IMR-90 (cell line): ENCODE results near the gene RAB31. TPM values are rescaled to one million over a fixed set of nuclear protein-coding genes. Genes with fewer than 3 reads are reported as not detected.

ENCODE experiments used
- ATAC-seq: fragments of 200-7000 bp; cut with Tn5 transposase; 2 replicates; pipeline ENCODE4 v1.9.1; 2020; ENCODE audit warnings: low read depth, mild to moderate bottlenecking, moderate library complexity
- BruUV-seq: library from RNA; stranded (reverse); fragments of 400-500 nt; replicated peaks from 2 replicates; lab custom pipeline; 2021; lab: Mats Ljungman, UMichigan
- CTCF ChIA-PET: fragments of 300-600 bp; formaldehyde crosslinking; extraction: SDS; loops from one replicate; lab custom pipeline; 2021; ENCODE audit warnings: antibody characterized with exemption; lab: Yijun Ruan, JAX
- POLR2A ChIA-PET: fragments of 300-600 bp; sonication (Branson Sonifier 250); formaldehyde crosslinking; loops from one replicate; lab custom pipeline; 2022; ENCODE audit warnings: antibody characterized with exemption; ENCODE audit not compliant: unreplicated experiment; lab: Charles Lee
- DNase-seq: peaks from one replicate; pipeline ENCODE4 v3.0.0; 2013
- H2AFZ ChIP-seq: replicated peaks from 2 replicates; pipeline ENCODE3; 2013; ENCODE audit warnings: low read length, mild to moderate bottlenecking; ENCODE audit not compliant: poor library complexity
- H2AK5ac ChIP-seq: 2 replicates; pipeline ENCODE4 v1.6.1; 2013; ENCODE audit warnings: low read depth, low read length, inconsistent platforms
- H2AK9ac ChIP-seq: replicated peaks from 2 replicates; pipeline ENCODE3; 2013; ENCODE audit warnings: mild to moderate bottlenecking, low read depth, low read length, moderate library complexity; ENCODE audit not compliant: poor library complexity
- H2BK120ac ChIP-seq: 2 replicates; pipeline ENCODE4 v1.6.1; 2013; ENCODE audit warnings: low read depth, low read length, inconsistent platforms
- H2BK15ac ChIP-seq: 3 replicates; pipeline ENCODE4 v1.6.1; 2013; ENCODE audit warnings: low read depth, low read length, inconsistent platforms
- H2BK20ac ChIP-seq: 2 replicates; pipeline ENCODE4 v1.6.1; 2013; ENCODE audit warnings: low read depth, mild to moderate bottlenecking, inconsistent platforms, low read length, moderate library complexity
- H2BK5ac ChIP-seq: 2 replicates; pipeline ENCODE4 v1.6.1; 2013; ENCODE audit warnings: mild to moderate bottlenecking, low read depth, low read length, inconsistent platforms; ENCODE audit not compliant: poor library complexity, severe bottlenecking
- H3K14ac ChIP-seq: replicated peaks from 2 replicates; pipeline ENCODE4 v1.6.1; 2013; ENCODE audit warnings: low read depth, low read length, inconsistent platforms
- H3K18ac ChIP-seq: 2 replicates; pipeline ENCODE4 v1.6.1; 2013; ENCODE audit warnings: low read depth, low read length, control low read depth
- H3K23ac ChIP-seq: 2 replicates; pipeline ENCODE4 v1.6.1; 2013; ENCODE audit warnings: low read depth, low read length, inconsistent platforms
- H3K27ac ChIP-seq: 2 replicates; pipeline ENCODE4 v1.5.1; 2013; ENCODE audit warnings: mild to moderate bottlenecking, control low read depth, low read length; ENCODE audit not compliant: insufficient read depth
- H3K27me3 ChIP-seq: 2 replicates; pipeline ENCODE4 v1.6.1; 2013; ENCODE audit warnings: low read length; ENCODE audit not compliant: control insufficient read depth, insufficient read depth
- H3K36me3 ChIP-seq: 2 replicates; pipeline ENCODE4 v1.6.1; 2013; ENCODE audit warnings: low read length, mixed read lengths; ENCODE audit not compliant: control insufficient read depth, insufficient read depth
- H3K4ac ChIP-seq: 2 replicates; pipeline ENCODE4 v1.6.1; 2013; ENCODE audit warnings: low read depth, low read length, inconsistent platforms
- H3K4me1 ChIP-seq: 2 replicates; pipeline ENCODE4 v1.6.1; 2013; ENCODE audit warnings: low read length, mixed read lengths; ENCODE audit not compliant: control insufficient read depth, insufficient read depth
- H3K4me2 ChIP-seq: 2 replicates; pipeline ENCODE4 v1.6.1; 2013; ENCODE audit warnings: low read depth, mild to moderate bottlenecking, control low read depth, low read length, moderate library complexity
- H3K4me3 ChIP-seq: 2 replicates; pipeline ENCODE4 v1.5.1; 2013; ENCODE audit warnings: low read depth, mild to moderate bottlenecking, control low read depth, low read length, moderate library complexity; ENCODE audit not compliant: insufficient read depth
- H3K56ac ChIP-seq: 2 replicates; pipeline ENCODE4 v1.6.1; 2013; ENCODE audit warnings: low read length, inconsistent platforms; ENCODE audit not compliant: insufficient read depth; ENCODE audit errors: extremely low read depth
- H3K79me1 ChIP-seq, 2 experiments: 2 replicates each; pipeline ENCODE4 v1.6.1; 2013; ENCODE audit warnings: low read length in 2 of 2, inconsistent platforms in 1 of 2, low read depth in 1 of 2
- H3K9ac ChIP-seq: 2 replicates; pipeline ENCODE4 v1.6.1; 2013; ENCODE audit warnings: low read depth, low read length, control low read depth
- H3K9me1 ChIP-seq: 2 replicates; pipeline ENCODE4 v1.6.1; 2013; ENCODE audit warnings: low read length, inconsistent platforms; ENCODE audit not compliant: insufficient read depth
- H3K9me3 ChIP-seq: 2 replicates; pipeline ENCODE4 v1.6.1; 2013; ENCODE audit warnings: low read length; ENCODE audit not compliant: control insufficient read depth, insufficient read depth
- H4K20me1 ChIP-seq: 2 replicates; pipeline ENCODE4 v1.6.1; 2013; ENCODE audit warnings: low read length, inconsistent platforms; ENCODE audit not compliant: insufficient read depth
- H4K5ac ChIP-seq: 2 replicates; pipeline ENCODE4 v1.6.1; 2013; ENCODE audit warnings: mild to moderate bottlenecking, low read depth, low read length, control low read depth
- H4K8ac ChIP-seq, 2 experiments: 2 replicates each; pipeline ENCODE4 v1.6.1; 2013; ENCODE audit warnings: low read depth in 2 of 2, low read length in 2 of 2, control low read depth in 1 of 2, inconsistent platforms in 1 of 2
- H4K91ac ChIP-seq: 2 replicates; pipeline ENCODE4 v1.6.1; 2013; ENCODE audit warnings: low read depth, low read length, inconsistent platforms; ENCODE audit not compliant: insufficient read depth
- BHLHE40 ChIP-seq: fragments of 150-350 bp; IDR thresholded peaks from 2 replicates; pipeline ENCODE4 v1.6.1; 2016; ENCODE audit warnings: mild to moderate bottlenecking, low read depth, low read length
- CEBPB ChIP-seq: IDR thresholded peaks from 2 replicates; pipeline ENCODE4 v1.6.1; 2012; ENCODE audit warnings: low read depth, low read length, improper control_type of control experiment
- CHD1 ChIP-seq: IDR thresholded peaks from 2 replicates; pipeline ENCODE4 v1.6.1; 2012; ENCODE audit warnings: low read depth, low read length, improper control_type of control experiment
- CTCF ChIP-seq: conservative IDR thresholded peaks from 2 replicates; pipeline ENCODE4 v1.5.1; 2012; ENCODE audit warnings: mild to moderate bottlenecking, low read depth, low read length, improper control_type of control experiment
- FOS ChIP-seq: fragments of 150-350 bp; IDR thresholded peaks from 2 replicates; pipeline ENCODE4 v1.6.1; 2016; ENCODE audit warnings: low read depth, low read length
- MAFK ChIP-seq: IDR thresholded peaks from 2 replicates; pipeline ENCODE4 v1.6.1; 2012; ENCODE audit warnings: low read depth, low read length, improper control_type of control experiment
- MAZ ChIP-seq: IDR thresholded peaks from 2 replicates; pipeline ENCODE4 v1.6.1; 2012; ENCODE audit warnings: low read depth, mild to moderate bottlenecking, low read length, improper control_type of control experiment, moderate library complexity, borderline replicate concordance
- MXI1 ChIP-seq: IDR thresholded peaks from 2 replicates; pipeline ENCODE4 v1.6.1; 2012; ENCODE audit warnings: low read depth, mild to moderate bottlenecking, low read length, moderate library complexity, borderline replicate concordance
- SMC3 ChIP-seq: fragments of 150-350 bp; IDR thresholded peaks from 2 replicates; pipeline ENCODE4 v1.6.1; 2016; ENCODE audit warnings: low read depth, mild to moderate bottlenecking, antibody characterized with exemption, low read length, moderate library complexity
- WGBS, 2 experiments: methylation state at CpG; one replicate each; pipeline versions ENCODE4 v1.1.5 to v1.1.7; 2013; ENCODE audit warnings: missing lambda C conversion rate in 2 of 2; ENCODE audit not compliant: insufficient read length in 1 of 2; ENCODE audit errors: extremely low coverage in 2 of 2; 5-methylcytosine and 5-hydroxymethylcytosine counted together
- dilution Hi-C: fragments of 300-500 bp; cut with HindIII; formaldehyde crosslinking; loops from one replicate; pipeline ENCODE4 v1.14.3; 2018; ENCODE audit warnings: low sequenced_read_pairs; ENCODE audit not compliant: unreplicated experiment
- in situ Hi-C: fragments of 300-500 bp; cut with MboI; formaldehyde crosslinking; loops from 3 replicates; pipeline ENCODE4 v1.14.3; 2019; ENCODE audit warnings: low sequenced_read_pairs, inconsistent platforms, mixed read lengths
- intact Hi-C: fragments of 100-400 bp; cut with micrococcal nuclease; formaldehyde crosslinking; loops from 2 replicates; pipeline ENCODE4 v1.10.0; 2022
- polyA plus RNA-seq, 3 experiments: library from polyadenylated mRNA; depleted of rRNA; stranded (reverse); fragments of >200 nt; gene quantifications; 2 replicates each; pipeline ENCODE4 v1.2.3, GENCODE V29; 2012; ENCODE audit warnings: low replicate concordance in 1 of 3
- total RNA-seq: library from RNA; depleted of rRNA; stranded (reverse); fragments of >200 nt; gene quantifications from 2 replicates; pipeline ENCODE4 v1.2.3, GENCODE V29; 2012

Gene RAB31
- total and polyA plus RNA-seq, 2 of the 4 experiments (the other 2 are of a cell fraction) = 13.8 to 26.9 TPM

- Histone ChIP-seq H2BK15ac (no peak overlapping the region), H3K27me3 (no peaks in the 10 kb centered on the region), H4K8ac (no peak overlapping the region), H3K56ac (no peak overlapping the region), H3K9me3 (no peaks in the 10 kb centered on the region), H3K18ac (no peak overlapping the region), H2AFZ (no peak overlapping the region), H3K9ac (no peak overlapping the region), H3K9me1 (peaks cover 22% of the 10 kb centered on the region), H3K23ac (no peak overlapping the region), H3K4me2 (no peak overlapping the region), H4K20me1 (peaks cover 25% of the 10 kb centered on the region; the same call in 1 of the 2 replicates), H3K79me1 (peaks cover 51 to 77% of the 10 kb centered on the region in 2 experiments), H2BK5ac (no peak overlapping the region), H2AK9ac (no peak overlapping the region), H3K27ac (no peak overlapping the region), H3K4me1 (peaks cover 10% of the 10 kb centered on the region), H3K4me3 (no peak overlapping the region), H3K4ac (no peak overlapping the region), H2BK20ac (no peak overlapping the region), H2AK5ac (no peak overlapping the region), H4K5ac (no peak overlapping the region), H2BK120ac (no peak overlapping the region), H3K36me3 (no peaks in the 10 kb centered on the region), H3K14ac (no peak overlapping the region), H4K91ac (no peak overlapping the region)
- intact Hi-C loops = no loop called here
- DNase-seq (no peak), ATAC-seq (no peak)
- POLR2A ChIA-PET = no interaction called here
- BruUV-seq = no TSS peak
- CTCF ChIA-PET = no interaction called here
- in situ Hi-C loops = loop anchor here (25.0 kb wide), 1 partner anchor 225 kb away; no protein-coding TSS in a partner anchor
- WGBS, 2 experiments = no CpG with 5 or more reads among the region's 3 CpGs
- dilution Hi-C loops = no loop called here
- no peak for TF ChIP-seq SMC3
- TF ChIP-seq FOS = no peak
- TF ChIP-seq CHD1 = no peak
- no peak for TF ChIP-seq MAFK
- TF ChIP-seq CEBPB = no peak
- TF ChIP-seq CTCF = no peak
- TF ChIP-seq MAZ = no peak
- no peak for TF ChIP-seq BHLHE40
- no peak for TF ChIP-seq MXI1
Measured at GRCh38 chr18:9712611-9713010, 4.5 kb downstream of the RAB31 start.
